ENCODE measurements around the gene PSMB5. TPM values are rescaled to one million over a fixed set of nuclear protein-coding genes. Genes with fewer than 3 reads are reported as not detected.

Gene PSMB5
- total and polyA plus RNA-seq, 2 of the 13 experiments (the other 11 are each of a cell fraction or from before 2014, with no cell fraction given): 705 to 871 TPM

DNA sequence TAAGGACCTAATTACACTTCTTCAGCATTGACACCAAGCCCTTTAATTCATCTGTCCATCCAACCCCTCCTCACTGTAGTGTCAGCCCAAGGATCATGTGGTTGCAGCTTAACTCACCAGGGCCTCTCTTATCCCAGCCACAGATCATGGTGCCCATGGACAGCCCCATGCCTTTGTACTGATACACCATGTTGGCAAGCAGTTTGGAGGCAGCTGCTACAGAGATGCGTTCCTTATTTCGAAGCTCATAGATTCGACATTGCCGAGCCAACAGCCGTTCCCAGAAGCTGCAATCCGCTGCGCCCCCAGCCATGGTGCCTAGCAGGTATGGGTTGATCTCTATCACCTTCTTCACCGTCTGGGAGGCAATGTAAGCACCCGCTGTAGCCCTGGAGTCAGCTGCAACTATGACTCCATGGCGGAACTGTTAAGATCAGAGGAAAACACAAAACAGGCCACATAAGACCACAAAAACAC lies 1.4 kb downstream of the PSMB5 start (continued):
- TF ChIP-seq, protein P1, sequence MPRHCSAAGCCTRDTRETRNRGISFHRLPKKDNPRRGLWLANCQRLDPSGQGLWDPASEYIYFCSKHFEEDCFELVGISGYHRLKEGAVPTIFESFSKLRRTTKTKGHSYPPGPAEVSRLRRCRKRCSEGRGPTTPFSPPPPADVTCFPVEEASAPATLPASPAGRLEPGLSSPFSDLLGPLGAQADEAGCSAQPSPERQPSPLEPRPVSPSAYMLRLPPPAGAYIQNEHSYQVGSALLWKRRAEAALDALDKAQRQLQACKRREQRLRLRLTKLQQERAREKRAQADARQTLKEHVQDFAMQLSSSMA (CRISPR knock-in tag; IDR thresholded peaks at IDR 0.05): no peak
- TF ChIP-seq TSC22D2 (CRISPR knock-in tag; IDR thresholded peaks at IDR 0.05; ENCODE audit: borderline replicate concordance) (no peak), NPAS2 (CRISPR knock-in tag; IDR thresholded peaks at IDR 0.05; ENCODE audit: borderline replicate concordance) (no peak), ZNF720 (CRISPR knock-in tag; IDR thresholded peaks at IDR 0.05) (0 out of 2 replicates have a peak, but pooled peaks have one; percentile 76), ZSCAN30 (CRISPR knock-in tag; IDR thresholded peaks at IDR 0.05) (no peak), ZNF790 (CRISPR knock-in tag; IDR thresholded peaks at IDR 0.05; ENCODE audit: borderline replicate concordance) (no peak), ARNT2 (CRISPR knock-in tag; IDR thresholded peaks at IDR 0.05; ENCODE audit: low read depth) (peak; percentile 46; the same call in 1 of the 2 replicates), PHF8 (CRISPR knock-in tag; IDR thresholded peaks at IDR 0.05) (peak; percentile 34; the same call in 1 of the 2 replicates)
- TF ChIP-seq, protein P2, sequence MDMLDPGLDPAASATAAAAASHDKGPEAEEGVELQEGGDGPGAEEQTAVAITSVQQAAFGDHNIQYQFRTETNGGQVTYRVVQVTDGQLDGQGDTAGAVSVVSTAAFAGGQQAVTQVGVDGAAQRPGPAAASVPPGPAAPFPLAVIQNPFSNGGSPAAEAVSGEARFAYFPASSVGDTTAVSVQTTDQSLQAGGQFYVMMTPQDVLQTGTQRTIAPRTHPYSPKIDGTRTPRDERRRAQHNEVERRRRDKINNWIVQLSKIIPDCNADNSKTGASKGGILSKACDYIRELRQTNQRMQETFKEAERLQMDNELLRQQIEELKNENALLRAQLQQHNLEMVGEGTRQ (IDR thresholded peaks at IDR 0.05; ENCODE audit: low read depth, low read length): no peak
- TF ChIP-seq, protein P2 (CRISPR knock-in tag; IDR thresholded peaks at IDR 0.05; ENCODE audit: borderline replicate concordance): no peak
- TF ChIP-seq, protein P3, sequence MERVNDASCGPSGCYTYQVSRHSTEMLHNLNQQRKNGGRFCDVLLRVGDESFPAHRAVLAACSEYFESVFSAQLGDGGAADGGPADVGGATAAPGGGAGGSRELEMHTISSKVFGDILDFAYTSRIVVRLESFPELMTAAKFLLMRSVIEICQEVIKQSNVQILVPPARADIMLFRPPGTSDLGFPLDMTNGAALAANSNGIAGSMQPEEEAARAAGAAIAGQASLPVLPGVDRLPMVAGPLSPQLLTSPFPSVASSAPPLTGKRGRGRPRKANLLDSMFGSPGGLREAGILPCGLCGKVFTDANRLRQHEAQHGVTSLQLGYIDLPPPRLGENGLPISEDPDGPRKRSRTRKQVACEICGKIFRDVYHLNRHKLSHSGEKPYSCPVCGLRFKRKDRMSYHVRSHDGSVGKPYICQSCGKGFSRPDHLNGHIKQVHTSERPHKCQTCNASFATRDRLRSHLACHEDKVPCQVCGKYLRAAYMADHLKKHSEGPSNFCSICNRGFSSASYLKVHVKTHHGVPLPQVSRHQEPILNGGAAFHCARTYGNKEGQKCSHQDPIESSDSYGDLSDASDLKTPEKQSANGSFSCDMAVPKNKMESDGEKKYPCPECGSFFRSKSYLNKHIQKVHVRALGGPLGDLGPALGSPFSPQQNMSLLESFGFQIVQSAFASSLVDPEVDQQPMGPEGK (CRISPR knock-in tag; IDR thresholded peaks at IDR 0.05): peak; percentile 29; the same call in 1 of the 2 replicates
- TF ChIP-seq, protein P4, sequence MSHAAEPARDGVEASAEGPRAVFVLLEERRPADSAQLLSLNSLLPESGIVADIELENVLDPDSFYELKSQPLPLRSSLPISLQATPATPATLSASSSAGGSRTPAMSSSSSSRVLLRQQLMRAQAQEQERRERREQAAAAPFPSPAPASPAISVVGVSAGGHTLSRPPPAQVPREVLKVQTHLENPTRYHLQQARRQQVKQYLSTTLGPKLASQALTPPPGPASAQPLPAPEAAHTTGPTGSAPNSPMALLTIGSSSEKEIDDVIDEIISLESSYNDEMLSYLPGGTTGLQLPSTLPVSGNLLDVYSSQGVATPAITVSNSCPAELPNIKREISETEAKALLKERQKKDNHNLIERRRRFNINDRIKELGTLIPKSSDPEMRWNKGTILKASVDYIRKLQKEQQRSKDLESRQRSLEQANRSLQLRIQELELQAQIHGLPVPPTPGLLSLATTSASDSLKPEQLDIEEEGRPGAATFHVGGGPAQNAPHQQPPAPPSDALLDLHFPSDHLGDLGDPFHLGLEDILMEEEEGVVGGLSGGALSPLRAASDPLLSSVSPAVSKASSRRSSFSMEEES (CRISPR knock-in tag; IDR thresholded peaks at IDR 0.05): no peak
- TF ChIP-seq, protein P5, sequence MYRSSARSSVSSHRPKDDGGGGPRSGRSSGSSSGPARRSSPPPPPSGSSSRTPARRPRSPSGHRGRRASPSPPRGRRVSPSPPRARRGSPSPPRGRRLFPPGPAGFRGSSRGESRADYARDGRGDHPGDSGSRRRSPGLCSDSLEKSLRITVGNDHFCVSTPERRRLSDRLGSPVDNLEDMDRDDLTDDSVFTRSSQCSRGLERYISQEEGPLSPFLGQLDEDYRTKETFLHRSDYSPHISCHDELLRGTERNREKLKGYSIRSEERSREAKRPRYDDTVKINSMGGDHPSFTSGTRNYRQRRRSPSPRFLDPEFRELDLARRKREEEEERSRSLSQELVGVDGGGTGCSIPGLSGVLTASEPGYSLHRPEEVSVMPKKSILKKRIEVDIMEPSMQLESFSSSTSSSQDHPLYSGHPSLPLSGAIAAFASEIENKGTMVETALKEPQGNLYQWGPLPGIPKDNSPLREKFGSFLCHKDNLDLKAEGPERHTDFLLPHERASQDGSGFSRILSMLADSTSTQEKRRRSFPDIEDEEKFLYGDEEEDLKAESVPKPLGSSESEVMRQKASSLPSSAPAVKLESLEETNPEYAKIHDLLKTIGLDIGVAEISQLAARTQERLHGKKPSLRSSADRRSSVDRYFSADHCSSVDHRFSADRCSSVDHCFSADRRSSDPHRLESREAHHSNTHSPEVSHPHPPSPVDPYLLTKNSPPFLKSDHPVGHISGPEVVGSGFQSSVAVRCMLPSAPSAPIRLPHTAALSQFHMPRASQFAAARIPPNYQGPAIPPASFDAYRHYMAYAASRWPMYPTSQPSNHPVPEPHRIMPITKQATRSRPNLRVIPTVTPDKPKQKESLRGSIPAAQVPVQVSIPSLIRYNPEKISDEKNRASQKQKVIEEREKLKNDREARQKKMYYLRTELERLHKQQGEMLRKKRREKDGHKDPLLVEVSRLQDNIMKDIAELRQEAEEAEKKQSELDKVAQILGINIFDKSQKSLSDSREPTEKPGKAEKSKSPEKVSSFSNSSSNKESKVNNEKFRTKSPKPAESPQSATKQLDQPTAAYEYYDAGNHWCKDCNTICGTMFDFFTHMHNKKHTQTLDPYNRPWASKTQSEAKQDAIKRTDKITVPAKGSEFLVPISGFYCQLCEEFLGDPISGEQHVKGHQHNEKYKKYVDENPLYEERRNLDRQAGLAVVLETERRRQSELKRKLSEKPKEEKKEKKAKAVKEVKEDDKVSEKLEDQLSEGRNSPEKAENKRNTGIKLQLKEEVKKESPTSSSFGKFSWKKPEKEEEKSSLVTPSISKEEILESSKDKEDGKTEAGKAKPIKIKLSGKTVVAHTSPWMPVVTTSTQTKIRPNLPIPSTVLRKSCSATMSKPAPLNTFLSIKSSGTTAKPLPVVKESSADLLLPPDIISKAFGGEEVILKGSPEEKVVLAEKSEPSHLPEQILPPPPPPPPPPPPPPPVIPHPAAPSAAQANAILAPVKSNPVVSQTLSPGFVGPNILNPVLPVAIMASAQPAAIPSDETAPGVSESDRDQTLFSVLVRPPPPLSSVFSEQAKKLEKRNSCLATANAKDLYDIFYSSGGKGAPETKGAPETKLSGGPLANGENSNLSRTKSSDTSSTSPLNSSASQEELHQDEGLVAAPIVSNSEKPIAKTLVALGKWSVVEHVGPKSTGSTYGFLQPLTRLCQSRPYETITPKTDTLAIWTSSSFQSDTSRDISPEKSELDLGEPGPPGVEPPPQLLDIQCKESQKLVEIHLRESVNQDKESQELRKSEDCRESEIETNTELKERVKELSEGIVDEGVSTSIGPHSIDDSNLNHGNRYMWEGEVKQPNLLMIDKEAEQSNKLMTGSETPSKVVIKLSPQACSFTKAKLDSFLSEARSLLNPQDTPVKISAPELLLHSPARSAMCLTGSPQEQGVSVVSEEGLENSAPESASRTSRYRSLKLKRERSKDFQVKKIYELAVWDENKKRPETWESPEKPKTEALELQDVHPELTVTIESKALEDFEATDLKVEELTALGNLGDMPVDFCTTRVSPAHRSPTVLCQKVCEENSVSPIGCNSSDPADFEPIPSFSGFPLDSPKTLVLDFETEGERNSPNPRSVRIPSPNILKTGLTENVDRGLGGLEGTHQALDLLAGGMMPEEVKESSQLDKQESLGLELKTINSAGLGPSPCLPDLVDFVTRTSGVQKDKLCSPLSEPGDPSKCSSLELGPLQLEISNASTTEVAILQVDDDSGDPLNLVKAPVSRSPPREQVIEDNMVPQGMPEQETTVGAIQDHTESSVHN (CRISPR knock-in tag; IDR thresholded peaks at IDR 0.05): 0 out of 2 replicates have a peak, but pooled peaks have one; percentile 39
